HG03066 (cell line): ENCODE results near the gene KCNK13.
"Not testable (repeated sequence)": the region's sequence is repeated elsewhere in the genome, so short reads cannot be mapped to it uniquely, and the experiment has no call there.

ENCODE experiments used
- ATAC-seq: cut with Tn5 transposase; IDR thresholded peaks from one replicate; pipeline ENCODE4 v1.9.1; 2021; ENCODE audit warnings: low read depth; ENCODE audit not compliant: unreplicated experiment

KCNK13 gene

DNA sequence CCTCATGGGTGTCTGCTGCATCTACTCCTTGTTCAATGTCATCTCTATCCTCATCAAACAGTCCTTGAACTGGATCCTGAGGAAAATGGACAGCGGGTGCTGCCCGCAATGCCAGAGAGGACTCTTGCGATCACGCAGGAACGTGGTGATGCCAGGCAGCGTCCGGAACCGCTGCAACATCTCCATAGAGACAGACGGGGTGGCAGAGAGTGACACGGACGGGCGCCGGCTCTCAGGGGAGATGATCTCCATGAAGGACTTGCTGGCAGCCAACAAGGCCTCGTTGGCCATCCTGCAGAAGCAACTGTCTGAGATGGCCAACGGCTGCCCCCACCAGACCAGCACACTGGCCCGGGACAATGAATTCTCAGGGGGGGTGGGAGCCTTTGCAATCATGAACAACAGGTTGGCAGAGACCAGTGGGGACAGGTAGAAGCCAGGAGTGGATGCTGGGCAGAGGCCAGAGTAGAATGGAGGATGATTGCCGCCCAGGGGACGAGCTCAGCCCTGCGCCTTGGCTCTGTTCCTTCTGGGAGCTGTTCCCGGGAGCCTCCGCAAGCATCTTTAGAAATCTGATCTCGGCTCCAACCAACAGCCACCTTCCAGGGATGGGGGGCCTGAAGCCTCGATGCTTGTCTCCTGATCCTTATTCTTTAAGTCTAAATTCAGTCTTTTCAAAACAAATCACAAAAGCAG is 122.9 kb downstream of the KCNK13 start:
- ATAC-seq = no peak

DNA sequence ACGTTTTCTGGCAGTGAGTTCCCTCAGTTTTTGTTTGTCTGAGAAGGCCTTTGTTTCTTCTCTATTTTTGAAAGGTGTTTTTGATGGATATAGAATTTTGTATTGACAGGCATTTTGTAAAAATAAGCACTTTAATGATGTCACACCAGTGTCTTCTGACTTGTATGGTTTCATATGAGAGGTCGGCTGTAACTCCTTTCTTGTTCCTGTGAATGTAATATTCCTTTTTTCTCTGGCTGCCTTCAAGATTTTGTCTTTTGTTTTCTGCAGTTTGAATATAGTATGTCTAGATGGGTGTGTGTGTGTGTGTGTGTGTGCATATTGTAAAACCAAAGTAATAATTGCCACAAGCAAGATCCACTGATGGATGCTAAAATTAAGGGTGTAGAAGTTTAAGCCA is 126.8 kb downstream of the KCNK13 start:
- ATAC-seq = no peak

DNA sequence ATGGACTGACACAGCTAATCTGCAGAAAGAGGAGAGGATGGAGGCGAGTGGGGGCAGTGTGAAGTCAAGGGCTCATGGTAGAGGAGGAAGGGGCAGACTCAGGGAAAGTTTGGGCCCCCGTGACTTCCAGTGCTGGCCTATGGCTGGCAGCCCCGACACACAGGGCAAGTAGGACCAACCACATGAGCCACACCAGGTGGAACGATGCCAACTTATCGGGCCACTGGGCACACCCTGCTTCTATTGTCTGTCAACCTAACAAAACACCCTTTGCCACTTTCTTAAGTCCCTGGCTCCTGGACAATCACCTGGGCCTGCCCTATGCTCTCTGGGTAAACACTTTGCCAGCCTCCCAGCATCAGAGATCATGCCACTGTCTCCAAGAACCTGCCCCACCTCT is 129.4 kb downstream of the KCNK13 start:
- no peak for ATAC-seq

DNA sequence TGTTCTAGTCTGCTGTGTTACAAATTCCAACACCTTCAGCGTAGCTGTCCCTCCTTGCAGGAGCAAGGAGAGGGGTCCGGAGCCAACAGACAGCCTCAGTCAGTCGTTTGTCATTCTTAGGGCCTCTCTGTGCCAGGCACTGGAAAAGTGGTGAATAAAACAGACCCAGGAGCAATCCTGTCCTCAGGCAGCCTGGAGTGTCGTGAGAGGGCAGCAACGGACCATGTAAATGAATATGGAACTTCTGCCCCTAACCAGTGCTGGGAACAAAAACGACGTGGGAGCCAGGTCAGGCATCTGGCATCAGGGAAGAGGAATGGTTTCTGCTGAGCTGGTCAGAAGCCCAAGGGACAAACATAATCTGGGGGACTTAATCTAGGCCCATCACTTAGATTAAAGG is 129.8 kb downstream of the KCNK13 start:
- ATAC-seq = no peak

DNA sequence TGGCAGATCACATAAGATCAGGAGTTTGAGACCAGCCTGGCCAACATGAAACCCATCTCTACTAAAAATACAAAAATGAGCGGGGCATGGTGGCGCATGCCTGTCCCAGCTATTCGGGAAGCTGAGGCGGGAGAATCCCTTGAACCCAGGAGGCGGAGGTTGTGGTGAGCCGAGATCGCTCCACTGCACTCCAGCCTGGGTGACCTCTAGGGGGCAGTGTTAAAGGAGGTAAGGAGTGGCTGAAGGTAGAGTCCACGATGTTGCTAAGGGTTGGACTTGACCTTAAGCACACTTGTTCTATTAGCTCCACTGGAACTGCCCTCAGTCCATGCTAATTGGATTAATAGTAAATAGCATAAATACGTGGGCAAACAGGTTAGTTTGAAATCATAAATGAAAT is 132.1 kb downstream of the KCNK13 start:
- no peak for ATAC-seq

DNA sequence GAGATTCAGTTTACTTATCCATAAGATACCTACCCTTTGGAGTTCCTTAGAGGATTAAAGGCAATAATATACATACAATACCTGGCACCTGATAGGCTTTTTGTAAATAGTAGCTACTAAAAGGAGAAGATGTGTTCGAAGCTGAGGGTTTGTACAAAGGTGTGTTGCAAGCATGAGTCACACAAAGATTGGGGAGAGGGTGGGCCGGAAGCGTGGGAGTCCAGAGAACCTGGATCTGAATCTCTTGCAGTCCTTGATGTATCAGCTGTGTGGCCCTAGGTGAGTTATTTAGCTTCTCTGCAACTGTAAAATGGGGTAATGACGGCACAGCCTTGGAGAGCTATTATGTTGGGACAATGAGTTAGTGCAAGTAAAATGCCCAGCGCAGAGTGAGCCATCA is 132.9 kb downstream of the KCNK13 start:
- no peak for ATAC-seq

DNA sequence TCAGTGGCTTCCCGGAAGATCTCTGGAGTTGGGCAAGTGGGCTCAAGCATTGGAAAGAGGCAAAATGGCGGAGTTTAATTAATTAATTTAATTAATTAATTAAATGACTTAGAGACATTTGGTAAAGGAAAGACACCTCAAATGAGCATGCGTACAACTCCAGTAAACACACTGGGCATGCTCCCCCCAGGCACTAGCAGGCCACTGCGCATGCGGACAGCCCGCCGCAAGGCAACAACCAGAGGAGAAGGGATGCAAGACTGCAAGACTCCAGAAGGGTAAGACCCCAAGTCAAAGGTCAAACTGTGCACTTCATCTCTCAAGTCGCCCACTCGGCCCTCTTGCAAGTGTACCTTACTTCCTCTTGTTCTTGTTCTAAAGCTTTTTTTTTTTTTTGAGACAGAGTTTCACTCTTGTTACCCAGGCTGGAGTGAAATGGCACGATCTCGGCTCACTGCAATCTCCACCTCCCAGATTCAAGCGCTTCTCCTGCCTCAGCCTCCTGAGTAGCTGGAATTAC is 136.8 kb downstream of the KCNK13 start:
- no peak for ATAC-seq

DNA sequence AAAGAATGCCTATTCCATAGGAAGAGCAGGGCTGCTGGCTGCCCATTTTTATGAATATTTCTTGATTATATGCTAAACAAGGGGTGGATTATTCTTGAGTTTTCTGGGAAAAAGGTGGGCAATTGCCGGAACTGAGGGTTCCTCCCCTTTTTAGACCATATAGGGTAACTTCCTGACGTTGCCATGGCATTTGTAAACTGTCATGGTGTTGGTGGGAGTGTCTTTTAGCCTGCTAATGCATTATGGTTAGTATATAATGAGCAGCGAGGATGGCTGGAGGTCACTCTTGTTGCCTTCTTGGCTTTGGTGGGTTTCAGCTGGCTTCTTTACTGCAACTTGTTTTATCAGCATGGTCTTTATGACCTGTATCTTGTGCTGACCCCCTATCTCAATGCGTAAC is 138.8 kb downstream of the KCNK13 start:
- ATAC-seq = not testable (repeated sequence)

DNA sequence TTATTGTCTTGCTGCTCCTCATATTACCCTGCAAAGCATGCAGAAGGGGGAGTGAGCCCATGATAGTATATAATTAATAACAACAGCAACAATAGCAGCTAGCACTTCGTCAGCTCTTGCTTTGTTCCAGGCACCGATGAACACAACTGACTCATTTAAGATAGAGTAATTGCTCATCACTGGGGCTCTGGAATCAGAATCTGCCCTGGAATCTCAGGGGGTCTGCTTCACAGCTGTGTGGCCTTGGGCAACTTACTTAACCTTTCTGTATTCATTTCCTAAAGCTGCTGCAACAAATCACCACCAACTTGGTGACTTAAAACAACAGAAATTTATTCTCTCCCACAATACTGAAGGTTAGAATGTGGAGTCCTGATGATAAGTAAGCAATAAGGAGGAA is 139.6 kb downstream of the KCNK13 start:
- no peak for ATAC-seq

DNA sequence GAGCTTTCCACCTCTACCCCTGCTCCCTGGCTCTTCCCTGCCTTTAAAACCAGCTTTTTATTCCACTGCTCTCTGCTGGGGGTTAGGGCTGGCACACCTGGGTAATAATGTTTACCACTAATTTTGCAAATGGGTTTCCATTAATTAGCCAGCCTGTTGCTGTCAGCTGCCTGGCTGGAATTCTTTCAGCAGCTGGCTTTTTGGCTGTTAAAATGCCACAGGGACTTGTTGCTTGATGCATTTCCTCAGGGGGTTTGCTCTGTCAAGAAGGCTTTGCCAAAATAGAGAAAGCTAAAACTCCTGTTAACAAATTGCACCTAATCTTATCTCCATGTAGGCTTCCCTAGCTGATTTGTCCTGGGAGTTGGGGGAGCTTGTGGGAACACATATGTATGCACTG is 142.7 kb downstream of the KCNK13 start:
- ATAC-seq = no peak

DNA sequence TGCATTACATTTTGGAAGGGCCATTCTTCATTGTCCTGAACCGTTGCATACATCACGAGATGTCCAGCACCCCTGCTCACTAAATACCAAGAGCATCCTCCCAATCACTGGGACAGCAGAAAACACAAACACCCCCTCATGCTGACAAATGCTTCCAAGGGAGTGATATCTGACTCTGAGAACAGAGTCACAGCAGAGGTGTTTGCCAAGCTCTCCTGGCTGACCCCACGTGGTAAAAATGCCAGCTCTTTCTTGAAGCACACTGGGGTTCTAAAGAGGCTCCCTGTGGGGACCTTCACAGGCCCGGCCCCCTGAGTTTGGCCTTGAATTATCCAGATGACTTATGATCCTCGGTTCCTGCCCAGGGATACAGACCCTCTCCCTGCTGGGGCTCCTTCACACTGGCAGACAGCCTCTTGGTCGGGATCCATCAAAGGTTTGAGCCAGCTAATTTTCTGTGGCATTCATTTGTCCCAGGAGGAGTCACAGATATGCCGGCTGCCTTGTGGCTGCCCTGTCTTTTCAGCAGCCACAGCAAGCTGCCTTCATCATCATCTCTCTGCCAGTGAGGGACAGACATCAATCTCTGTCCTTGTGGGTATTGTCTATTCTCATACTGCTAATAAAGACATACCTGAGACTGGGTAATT is 151.4 kb downstream of the KCNK13 start:
- ATAC-seq = no peak

DNA sequence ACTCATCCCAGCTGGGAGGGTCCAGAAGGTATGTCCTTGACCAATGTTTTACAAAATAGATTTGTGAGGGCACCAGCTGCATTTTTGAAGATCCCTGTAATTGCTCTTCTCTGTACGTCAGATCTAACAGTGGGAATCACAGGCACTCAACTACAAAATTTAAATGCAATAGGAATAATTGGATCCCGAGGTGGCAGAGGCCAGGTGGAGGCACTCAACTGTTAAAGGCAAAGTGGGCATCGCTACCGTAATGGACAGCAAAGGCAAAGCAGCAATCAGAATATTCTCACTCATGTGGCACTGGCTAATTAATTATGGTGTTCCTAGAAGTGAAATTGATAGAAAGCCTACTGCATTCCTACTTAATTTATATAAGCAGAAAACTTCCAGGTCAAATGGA is 166.7 kb downstream of the KCNK13 start:
- ATAC-seq = no peak

DNA sequence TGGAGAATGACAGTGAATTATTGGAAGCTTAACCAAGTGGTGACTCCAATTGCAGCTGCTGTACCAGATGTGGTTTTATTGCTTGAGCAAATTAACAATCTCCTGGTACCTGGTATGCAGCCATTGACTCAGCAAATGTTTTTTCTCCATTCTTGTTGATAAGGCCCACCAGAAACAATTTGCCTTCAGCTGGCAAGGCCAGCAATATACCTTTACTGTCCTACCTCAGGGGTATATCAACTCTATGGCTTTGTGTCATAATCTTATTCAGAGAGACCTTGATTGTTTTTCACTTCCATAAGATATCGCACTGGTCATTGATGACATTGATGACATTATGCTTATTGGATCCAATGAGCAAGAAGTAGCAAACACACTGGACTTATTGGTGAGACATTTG is 168.1 kb downstream of the KCNK13 start:
- not testable (repeated sequence) for ATAC-seq
